Keratinocyte (primary cell): Measurements from ENCODE around the gene PIK3C3. TPM values are rescaled to one million over a fixed set of nuclear protein-coding genes. Genes with fewer than 3 reads are reported as not detected.

ENCODE experiments used
- DNase-seq: peaks from one replicate; pipeline ENCODE4 v3.0.0-alpha.2; 2011; ENCODE audit warnings: low read depth, missing footprints, low spot score
- FAIRE-seq: peaks from 2 replicates; lab custom pipeline; 2011; peaks lifted over from hg19 to GRCh38; lab: Jason Lieb, UNC
- H2AFZ ChIP-seq: 2 replicates; pipeline ENCODE4 v1.6.0; 2012; ENCODE audit warnings: low read length, control low read depth, inconsistent platforms; ENCODE audit not compliant: control insufficient read depth
- H3K27ac ChIP-seq: 2 replicates; pipeline ENCODE4 v1.5.1; 2011; ENCODE audit warnings: low read length; ENCODE audit not compliant: control insufficient read depth, insufficient read depth
- H3K27me3 ChIP-seq: 3 replicates; pipeline ENCODE4 v1.6.0; 2011; ENCODE audit warnings: low read length; ENCODE audit not compliant: control insufficient read depth, insufficient read depth; ENCODE audit errors: extremely low read depth
- H3K36me3 ChIP-seq, 2 experiments: 2 replicates in 1 of 2; 3 replicates in 1 of 2; pipeline ENCODE4 v1.5.1; 2011; ENCODE audit warnings: low read length in 2 of 2, mild to moderate bottlenecking in 1 of 2; ENCODE audit not compliant: control insufficient read depth in 2 of 2, insufficient read depth in 2 of 2; ENCODE audit errors: extremely low read depth in 1 of 2
- H3K4me1 ChIP-seq: 3 replicates; pipeline ENCODE4 v1.5.1; 2011; ENCODE audit warnings: low read length; ENCODE audit not compliant: control insufficient read depth, insufficient read depth; ENCODE audit errors: extremely low read depth
- H3K4me2 ChIP-seq: 3 replicates; pipeline ENCODE4 v1.6.0; 2011; ENCODE audit warnings: low read depth, low read length; ENCODE audit not compliant: control insufficient read depth, insufficient read depth; ENCODE audit errors: extremely low read depth
- H3K4me3 ChIP-seq, 3 experiments: fragments of 200-600 bp in 1 of 3; sonication (generic) in 1 of 3; 2 replicates in 2 of 3; 3 replicates in 1 of 3; pipeline ENCODE4 v1.5.1; 2011 to 2016; ENCODE audit warnings: low read length in 3 of 3, mild to moderate bottlenecking in 3 of 3, control low read depth in 2 of 3, inconsistent platforms in 1 of 3, low read depth in 1 of 3, mixed read lengths in 1 of 3, mixed run types in 1 of 3, moderate library complexity in 1 of 3; ENCODE audit not compliant: control insufficient read depth in 2 of 3, insufficient read depth in 2 of 3; ENCODE audit errors: extremely low read depth in 1 of 3
- H3K79me2 ChIP-seq: 2 replicates; pipeline ENCODE4 v1.6.0; 2012; ENCODE audit warnings: low read length; ENCODE audit not compliant: control insufficient read depth, insufficient read depth
- H3K9ac ChIP-seq: 3 replicates; pipeline ENCODE4 v1.6.0; 2011; ENCODE audit warnings: low read length; ENCODE audit not compliant: control insufficient read depth, insufficient read depth; ENCODE audit errors: extremely low read depth
- H3K9me1 ChIP-seq: 3 replicates; pipeline ENCODE4 v1.6.0; 2011; ENCODE audit warnings: low read length; ENCODE audit not compliant: control insufficient read depth, insufficient read depth; ENCODE audit errors: extremely low read depth
- H3K9me3 ChIP-seq: 2 replicates; pipeline ENCODE4 v1.5.1; 2012; ENCODE audit warnings: low read depth, low read length; ENCODE audit not compliant: control insufficient read depth
- H4K20me1 ChIP-seq: 3 replicates; pipeline ENCODE4 v1.6.0; 2011; ENCODE audit warnings: low read length; ENCODE audit not compliant: control insufficient read depth, insufficient read depth; ENCODE audit errors: extremely low read depth
- CTCF ChIP-seq, 3 experiments: IDR thresholded peaks in 1 of 3; conservative IDR thresholded peaks in 1 of 3; optimal IDR thresholded peaks in 1 of 3; 2 replicates in 2 of 3; 3 replicates in 1 of 3; pipeline versions ENCODE3 to v1.5.1; 2011; ENCODE audit warnings: low read length in 3 of 3, mild to moderate bottlenecking in 3 of 3, moderate library complexity in 2 of 3, control low read depth in 1 of 3, inconsistent platforms in 1 of 3; ENCODE audit not compliant: insufficient read depth in 2 of 3; ENCODE audit errors: extremely low read depth in 1 of 3
- EZH2 ChIP-seq: IDR thresholded peaks from one replicate; pipeline ENCODE4 v1.6.1; 2012; ENCODE audit warnings: inconsistent platforms, mild to moderate bottlenecking, low read length, moderate library complexity
- dilution Hi-C: fragments of 300-500 bp; cut with MboI; formaldehyde crosslinking; loops from one replicate; pipeline ENCODE4 v1.7.0; 2020; ENCODE audit warnings: low sequenced_read_pairs; ENCODE audit not compliant: extremely low pct_ligation_motif_present
- polyA plus RNA-seq, 5 experiments: library from polyadenylated mRNA; depleted of rRNA in 3 of 5; stranded (reverse) in 3 of 5; stranded (forward) in 1 of 5; unstranded in 1 of 5; fragments of >200 nt; gene quantifications; 1 replicate in 1 of 5; 2 replicates in 3 of 5; 3 replicates in 1 of 5; pipeline versions ENCODE4 v1.2.1 to v1.2.3, GENCODE V29; 2011 to 2012; ENCODE audit warnings: missing spikeins in 2 of 5, low read depth in 1 of 5, low replicate concordance in 1 of 5

Gene PIK3C3
- polyA plus RNA-seq, 1 donor (not counting 4 experiments of a cell fraction or from before 2014, with no cell fraction given): 65.0 TPM

GRCh38 chr18:41955688-41956087, 654 bp downstream of the PIK3C3 start:
- Histone ChIP-seq H3K4me2 (peak overlapping the region; percentile 95), H2AFZ (peak overlapping the region; percentile 97), H3K4me3 (peak overlapping the region; percentile 57 to 99 (median 99)), H4K20me1 (no peaks in the 10 kb centered on the region), H3K4me1 (peaks cover 11% of the 10 kb centered on the region), H3K9me3 (no peaks in the 10 kb centered on the region), H3K36me3 (peaks cover 3 to 11% of the 10 kb centered on the region in 2 experiments), H3K9ac (peak overlapping the region; percentile 97), H3K27me3 (no peaks in the 10 kb centered on the region), H3K9me1 (no peaks in the 10 kb centered on the region), H3K79me2 (peaks cover 51% of the 10 kb centered on the region), H3K27ac (peak overlapping the region; percentile 96)
- FAIRE-seq (peak; percentile 36), DNase-seq (no peak)
- TF ChIP-seq EZH2: no peak
- dilution Hi-C loops: no loop called here

- TF ChIP-seq CTCF (optimal IDR thresholded peaks at IDR 0.05 in 1 of 3, IDR thresholded peaks at IDR 0.05 in 1 of 3, conservative IDR thresholded peaks at IDR 0.05 in 1 of 3; ENCODE audit: extremely low read depth in 1 of 3, insufficient read depth in 2 of 3, low read length in 3 of 3): no peak
- no peak for TF ChIP-seq EZH2
- Histone ChIP-seq H3K9ac (no peak overlapping the region), H2AFZ (no peak overlapping the region), H3K36me3 (peaks cover 5 to 11% of the 10 kb centered on the region in 2 experiments), H3K9me1 (no peaks in the 10 kb centered on the region), H3K79me2 (peaks cover 63% of the 10 kb centered on the region), H4K20me1 (no peaks in the 10 kb centered on the region), H3K27ac (no peak overlapping the region), H3K27me3 (no peaks in the 10 kb centered on the region), H3K4me3 (no peak overlapping the region), H3K9me3 (no peaks in the 10 kb centered on the region), H3K4me2 (no peak overlapping the region), H3K4me1 (peaks cover 11% of the 10 kb centered on the region)
- FAIRE-seq (no peak), DNase-seq (no peak)
- dilution Hi-C loops: no loop called here
Measured at GRCh38 chr18:41959045-41959444, 4.0 kb downstream of the PIK3C3 start.
